ENCODE measurements around the gene KLHDC8B.
"Not testable (repeated sequence)": the region's sequence is repeated elsewhere in the genome, so short reads cannot be mapped to it uniquely, and the experiment has no call there.

The KLHDC8B gene

GRCh38 chr3:49198161-49198560, 26.8 kb downstream of the KLHDC8B start:
- DNase-seq = no peak

DNA sequence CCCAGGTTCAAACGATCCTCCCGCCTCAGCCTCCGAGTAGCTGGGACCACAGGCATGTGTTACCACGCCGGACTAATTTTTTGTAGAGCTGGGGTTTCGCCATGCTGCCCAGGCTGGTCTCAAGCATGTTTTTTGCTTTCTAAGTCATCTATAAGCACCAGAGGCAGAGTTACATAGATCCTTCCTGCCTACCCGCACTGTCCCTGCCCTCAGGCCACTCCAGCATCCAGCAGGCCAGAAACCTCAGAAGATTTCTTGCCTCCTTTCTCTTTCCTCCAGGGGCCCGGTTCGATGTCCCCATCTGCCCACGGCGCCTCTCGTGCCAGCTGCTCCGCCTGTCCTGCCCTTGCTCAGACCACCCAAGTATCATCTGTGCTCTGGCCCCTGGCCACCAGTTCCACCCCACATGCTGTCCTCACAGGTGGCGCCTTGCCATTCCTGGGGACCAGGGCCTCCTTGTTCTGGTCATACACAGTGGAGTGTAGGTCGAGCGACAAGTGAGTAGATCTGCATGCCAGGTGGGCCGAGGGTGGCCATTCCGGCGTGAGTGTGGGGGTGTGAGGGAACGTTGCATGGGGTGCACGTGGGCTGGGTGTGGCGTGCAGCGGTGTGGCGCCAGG, 27.3 kb downstream of the KLHDC8B start:
- no peak for DNase-seq

- no peak for DNase-seq
These were observed 28.0 kb downstream of the KLHDC8B start for GRCh38 chr3:49199239-49199899.

- no peak for DNase-seq
These were observed 28.5 kb downstream of the KLHDC8B start for GRCh38 chr3:49199900-49200281.

- no peak for DNase-seq
These were observed 42.1 kb downstream of the KLHDC8B start for GRCh38 chr3:49213541-49213943.

GRCh38 chr3:49213998-49214397, 42.6 kb downstream of the KLHDC8B start:
- no peak for DNase-seq

DNA sequence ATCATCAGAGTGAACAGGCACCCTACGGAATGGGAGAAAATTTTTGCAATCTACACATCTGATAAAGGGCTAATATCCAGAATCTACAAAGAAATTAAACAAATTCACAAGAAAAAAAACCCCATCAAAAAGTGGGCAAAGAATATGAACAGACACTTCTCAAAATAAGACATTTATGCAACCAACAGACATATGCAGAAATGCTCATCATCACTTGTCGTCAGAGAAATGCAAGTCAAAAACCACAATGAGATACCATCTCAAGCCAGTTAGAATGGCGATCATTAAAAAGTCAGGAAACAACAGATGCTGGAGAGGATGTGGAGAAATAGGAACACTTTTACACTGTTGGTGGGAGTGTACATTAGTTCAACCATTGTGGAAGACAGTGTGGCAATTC, 45.3 kb downstream of the KLHDC8B start:
- DNase-seq = not testable (repeated sequence)

GRCh38 chr3:49217108-49217507, 45.7 kb downstream of the KLHDC8B start:
- not testable (repeated sequence) for DNase-seq

DNA sequence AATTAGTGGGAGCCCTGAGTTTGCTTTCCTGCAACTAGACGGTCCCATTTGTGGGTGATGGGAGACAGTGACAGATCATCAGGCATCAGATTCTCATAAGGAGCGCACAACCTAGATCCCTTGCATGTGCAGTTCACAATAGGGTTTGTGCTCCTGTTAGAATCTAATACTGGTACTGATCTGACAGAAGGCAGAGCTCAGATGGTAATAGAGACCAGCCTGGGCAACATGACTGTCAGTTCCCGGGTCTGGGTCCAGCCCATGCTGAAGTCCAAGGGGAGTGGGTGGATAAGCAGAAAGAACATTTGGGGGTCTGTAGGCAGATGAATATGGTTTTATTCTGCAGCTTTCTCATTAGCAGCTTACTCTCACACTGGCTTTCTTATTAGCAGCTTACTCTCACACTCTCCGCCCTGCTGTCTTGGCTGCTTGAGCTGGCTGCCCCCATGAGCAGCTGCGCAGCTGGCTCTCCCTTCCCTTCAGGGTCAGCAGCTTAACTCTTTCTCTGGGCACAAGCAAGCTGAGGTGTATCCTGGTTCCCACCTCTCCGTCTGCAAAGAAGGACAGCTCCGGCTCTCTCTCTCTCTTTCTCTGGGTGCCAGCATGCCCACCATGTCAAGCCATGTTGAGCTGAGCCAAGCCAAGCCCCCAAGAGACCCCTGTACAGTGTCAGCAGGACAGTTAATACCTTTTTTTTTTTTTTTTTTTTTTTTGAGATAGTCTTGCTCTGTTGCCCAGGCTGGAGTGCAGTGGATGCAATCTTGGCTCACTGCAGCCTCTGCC, 46.5 kb downstream of the KLHDC8B start:
- no peak for DNase-seq

GRCh38 chr3:49218471-49218989, 47.1 kb downstream of the KLHDC8B start:
- DNase-seq = peak; percentile 88

DNA sequence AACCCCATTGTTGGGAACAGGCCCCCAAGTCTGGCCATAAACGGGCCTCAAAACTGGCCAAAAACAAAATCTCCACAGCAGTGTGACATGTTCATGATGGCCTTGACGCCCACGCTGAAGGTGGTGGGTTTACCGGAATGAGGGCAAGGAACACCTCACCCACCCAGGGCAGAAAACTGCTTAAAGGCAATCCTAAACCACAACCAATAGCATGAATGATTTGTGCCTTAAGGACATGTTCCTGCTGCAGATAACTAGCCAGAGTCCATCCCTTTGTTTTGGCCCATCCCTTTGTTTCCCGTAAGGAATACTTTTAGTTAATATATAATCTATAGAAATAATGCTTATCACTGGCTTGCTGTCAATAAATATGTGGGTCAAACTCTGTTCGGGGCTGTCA, 47.7 kb downstream of the KLHDC8B start:
- DNase-seq = no peak

DNA sequence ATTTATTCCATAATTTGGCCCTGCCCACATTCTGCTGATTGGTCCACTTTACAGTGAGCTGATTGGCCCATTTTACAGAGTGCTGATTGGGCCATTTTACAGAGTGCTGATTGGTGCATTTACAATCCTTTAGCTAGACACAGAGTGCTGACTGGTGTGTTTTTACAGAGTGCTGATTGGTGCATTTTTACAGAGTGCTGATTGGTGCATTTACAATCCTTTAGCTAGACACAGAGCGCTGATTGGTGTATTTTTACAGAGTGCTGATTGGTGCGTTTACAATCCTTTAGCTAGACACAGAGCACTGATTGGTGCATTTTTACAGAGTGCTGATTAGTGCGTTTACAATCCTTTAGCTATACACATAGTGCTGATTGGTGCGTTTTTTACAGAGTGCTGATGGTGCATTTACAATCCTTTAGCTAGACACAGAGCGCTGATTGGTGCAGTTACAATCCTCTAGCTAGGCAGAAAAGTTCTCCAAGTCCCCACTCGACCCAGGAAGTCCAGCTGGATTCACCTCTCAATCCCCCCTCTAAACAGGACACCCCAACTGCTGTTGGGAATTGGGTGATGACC, 49.7 kb downstream of the KLHDC8B start:
- not testable (repeated sequence) for DNase-seq

DNA sequence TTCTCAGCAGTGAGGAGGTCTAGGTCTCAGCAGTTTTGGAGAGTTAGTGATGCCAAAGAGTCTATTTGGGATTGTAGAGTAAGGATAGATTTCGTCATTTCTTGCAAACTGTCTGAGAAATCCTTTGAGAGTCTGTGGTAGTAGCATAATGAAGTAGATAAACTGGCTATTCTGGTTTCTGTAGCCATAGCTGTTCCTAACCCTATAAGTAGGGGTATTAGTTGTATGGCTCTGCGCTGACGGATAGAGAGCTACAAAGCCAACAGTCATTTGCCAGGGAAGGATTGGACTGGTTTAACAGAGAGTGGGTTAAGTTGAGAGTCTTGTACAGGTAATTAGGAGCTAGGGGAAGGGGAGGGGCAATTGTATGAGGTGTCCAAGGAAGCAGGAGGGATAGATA, 50.6 kb downstream of the KLHDC8B start:
- DNase-seq = no peak
